Muscle layer of colon (tissue), 2 donors: ENCODE results near the gene MYO1E.

ENCODE experiments used
- H3K27ac ChIP-seq: one replicate; pipeline ENCODE4 v1.7.0; 2013; ENCODE audit warnings: low read depth, mild to moderate bottlenecking, low read length, moderate library complexity
- H3K27me3 ChIP-seq, 2 donors: one replicate each; pipeline ENCODE4 v1.7.0; 2013; ENCODE audit warnings: low read length in 2 of 2, mild to moderate bottlenecking in 2 of 2; ENCODE audit not compliant: insufficient read depth in 2 of 2, control insufficient read depth in 1 of 2
- H3K36me3 ChIP-seq: one replicate; pipeline ENCODE4 v1.7.0; 2013; ENCODE audit warnings: mild to moderate bottlenecking, low read length; ENCODE audit not compliant: insufficient read depth
- H3K4me1 ChIP-seq: one replicate; pipeline ENCODE4 v1.7.0; 2013; ENCODE audit warnings: mild to moderate bottlenecking, low read length; ENCODE audit not compliant: insufficient read depth
- H3K4me3 ChIP-seq, 2 donors: one replicate each; pipeline ENCODE4 v1.7.0; 2013; ENCODE audit warnings: low read length in 2 of 2, low read depth in 1 of 2, mild to moderate bottlenecking in 1 of 2, moderate library complexity in 1 of 2
- H3K9ac ChIP-seq: one replicate; pipeline ENCODE4 v1.7.0; 2013; ENCODE audit warnings: low read length
- H3K9me3 ChIP-seq: one replicate; pipeline ENCODE4 v1.7.0; 2013; ENCODE audit warnings: mild to moderate bottlenecking, low read length
- donor health status: abdominal sarcoma.
- donor health status: Adenocarcinoma of cecum.

Gene MYO1E

DNA sequence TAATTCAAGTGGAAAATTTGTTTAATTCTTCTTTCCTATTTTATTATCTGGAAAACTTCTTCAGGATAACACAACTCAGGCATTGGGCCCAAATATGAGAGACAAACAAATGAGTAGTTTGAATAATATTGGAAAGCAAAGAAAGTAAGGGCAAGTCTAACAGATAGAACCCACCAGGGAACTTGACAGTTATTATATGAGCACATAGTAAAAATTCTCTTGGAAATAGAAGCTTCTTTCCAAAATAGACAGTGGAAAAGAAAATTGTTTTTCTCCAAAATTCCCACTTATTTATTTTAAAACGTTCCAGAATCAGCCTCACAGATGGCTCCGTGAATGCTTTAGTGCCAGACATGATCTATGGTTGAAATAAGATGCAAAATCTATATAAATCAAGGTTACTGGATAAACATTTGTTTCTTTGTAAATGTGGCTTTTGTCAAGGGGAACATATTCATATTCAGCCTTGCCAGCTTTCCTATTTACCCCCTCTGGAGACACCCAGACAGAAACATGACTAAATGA lies 142.1 kb downstream of the MYO1E start:
- no peaks in the 10 kb centered on the region for H3K36me3 ChIP-seq
- no peak overlapping the region for H3K27ac ChIP-seq
- H3K9me3 ChIP-seq = no peaks in the 10 kb centered on the region
- H3K4me1 ChIP-seq = no peaks in the 10 kb centered on the region
- H3K4me3 ChIP-seq = no peak overlapping the region
- H3K27me3 ChIP-seq = no peaks in the 10 kb centered on the region
- no peak overlapping the region for H3K9ac ChIP-seq

DNA sequence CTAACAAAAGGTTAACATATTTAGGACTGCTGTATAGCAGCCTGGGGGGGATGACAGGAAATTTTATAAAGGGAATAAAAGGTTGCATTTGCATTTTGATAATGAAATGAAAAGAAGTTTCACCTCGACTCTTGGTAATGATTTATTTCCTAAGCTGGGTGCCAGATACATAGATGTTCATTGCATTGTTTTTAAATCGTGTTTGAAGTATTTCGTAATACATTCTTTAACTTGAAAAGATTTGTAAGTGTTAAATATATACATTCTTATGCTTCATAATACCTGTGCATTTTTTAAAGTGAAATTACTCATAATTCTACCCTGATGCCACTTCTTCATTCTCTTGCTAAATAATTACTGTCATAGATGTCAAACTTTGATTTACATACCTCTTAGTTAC lies 143.2 kb downstream of the MYO1E start:
- Histone ChIP-seq H3K36me3 (peaks cover 1% of the 10 kb centered on the region), H3K4me3 (no peak overlapping the region), H3K9ac (no peak overlapping the region), H3K27me3 (no peaks in the 10 kb centered on the region), H3K9me3 (no peaks in the 10 kb centered on the region), H3K4me1 (no peaks in the 10 kb centered on the region), H3K27ac (no peak overlapping the region)

DNA sequence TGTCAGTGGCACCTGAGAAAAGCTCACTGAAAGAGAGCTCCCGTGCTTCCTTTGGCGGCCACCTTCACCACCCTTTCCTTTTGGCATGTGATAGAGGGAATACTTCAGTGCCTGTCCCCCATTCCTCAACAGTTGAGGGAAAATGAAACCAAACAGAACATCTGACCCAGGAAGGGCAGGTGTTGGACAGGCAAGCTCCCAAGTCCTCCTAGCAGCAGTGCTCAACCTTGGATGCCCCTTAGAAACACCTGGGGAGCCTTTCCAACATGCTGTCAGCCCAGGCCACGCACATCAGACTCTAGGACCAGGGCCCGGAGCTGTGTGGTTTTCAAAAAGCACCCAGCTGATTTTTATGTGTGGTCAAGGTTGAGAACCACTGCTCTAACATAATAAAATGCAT lies 143.7 kb downstream of the MYO1E start:
- H3K36me3 ChIP-seq = peaks cover 6% of the 10 kb centered on the region
- no peak overlapping the region for H3K4me3 ChIP-seq
- H3K9ac ChIP-seq = no peak overlapping the region

DNA sequence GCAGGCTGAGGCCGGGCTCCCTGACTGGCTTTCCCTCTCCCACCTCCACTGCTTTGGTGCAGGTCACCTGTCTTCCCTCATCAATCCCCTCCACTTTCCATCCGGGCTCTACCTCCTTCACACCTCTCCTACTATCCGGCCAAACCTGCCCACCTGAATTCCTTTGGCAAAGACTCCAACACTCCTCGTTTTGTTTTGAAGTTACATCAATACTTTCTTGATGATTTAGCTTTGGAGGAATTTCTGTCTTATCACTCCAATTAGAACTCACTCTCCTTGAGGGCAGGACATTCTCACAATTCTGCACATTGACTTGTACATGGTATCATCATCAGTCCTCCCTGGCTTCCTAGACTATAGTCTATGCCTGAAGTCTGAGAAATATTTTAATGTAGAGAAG lies 145.7 kb downstream of the MYO1E start:
- H3K9me3 ChIP-seq = no peaks in the 10 kb centered on the region
- no peak overlapping the region for H3K27ac ChIP-seq
- H3K4me1 ChIP-seq = peaks cover 4% of the 10 kb centered on the region

More for the DNA sequence above, 143.7 kb downstream of the MYO1E start:
- Histone ChIP-seq H3K27me3 (no peaks in the 10 kb centered on the region), H3K27ac (no peak overlapping the region), H3K9me3 (no peaks in the 10 kb centered on the region), H3K4me1 (no peaks in the 10 kb centered on the region)

DNA sequence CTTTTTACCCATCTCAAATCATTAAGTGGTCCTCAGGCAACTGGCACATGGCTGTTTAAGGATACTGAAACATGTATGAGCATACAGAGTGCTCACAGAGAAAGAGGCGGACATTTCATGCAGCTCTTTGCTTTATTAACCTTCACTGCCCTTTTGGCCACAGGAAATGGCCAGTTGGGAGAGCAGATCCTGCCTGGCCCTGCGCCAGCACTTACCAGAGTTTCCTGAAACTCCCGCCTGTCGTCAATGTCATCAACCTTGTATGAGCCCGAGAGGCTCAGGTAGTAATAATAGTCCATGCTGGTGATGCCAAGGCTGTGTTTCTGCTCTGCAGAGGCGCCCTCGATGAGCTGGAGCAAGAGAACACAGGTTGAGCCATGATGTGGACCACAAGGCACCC lies 148.2 kb downstream of the MYO1E start:
- H3K27ac ChIP-seq = no peak overlapping the region
- H3K9me3 ChIP-seq = no peaks in the 10 kb centered on the region
- peaks cover 4% of the 10 kb centered on the region for H3K4me1 ChIP-seq
- peaks cover 17% of the 10 kb centered on the region for H3K36me3 ChIP-seq
- H3K4me3 ChIP-seq = no peak overlapping the region
- H3K27me3 ChIP-seq = no peaks in the 10 kb centered on the region
- H3K9ac ChIP-seq = no peak overlapping the region

More for the DNA sequence above, 145.7 kb downstream of the MYO1E start:
- H3K27me3 ChIP-seq = no peaks in the 10 kb centered on the region
- no peak overlapping the region for H3K9ac ChIP-seq
- H3K36me3 ChIP-seq = peaks cover 17% of the 10 kb centered on the region
- H3K4me3 ChIP-seq = no peak overlapping the region

DNA sequence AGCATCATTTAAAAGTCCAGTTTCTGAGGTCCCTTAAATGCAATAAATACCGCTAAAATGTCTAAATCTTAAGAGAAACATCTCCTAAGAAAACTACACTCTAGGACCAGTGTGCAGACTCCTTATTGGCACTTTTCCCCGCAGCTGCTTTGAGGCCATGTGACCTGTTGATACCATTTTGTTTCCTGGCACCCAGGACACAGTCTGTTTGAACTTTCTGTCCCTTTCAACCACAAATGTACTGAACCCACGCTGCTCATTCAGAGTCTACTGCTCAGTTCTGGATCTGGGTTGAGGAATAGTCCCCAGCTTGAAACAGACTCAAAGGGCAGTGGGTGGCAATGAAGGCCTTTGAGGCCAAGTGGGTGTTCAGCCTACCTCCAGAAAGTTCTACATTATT lies 148.9 kb downstream of the MYO1E start:
- Histone ChIP-seq H3K36me3 (peaks cover 17% of the 10 kb centered on the region), H3K4me1 (peaks cover 4% of the 10 kb centered on the region), H3K9ac (no peak overlapping the region), H3K27ac (no peak overlapping the region), H3K9me3 (no peaks in the 10 kb centered on the region), H3K4me3 (no peak overlapping the region), H3K27me3 (no peaks in the 10 kb centered on the region)

DNA sequence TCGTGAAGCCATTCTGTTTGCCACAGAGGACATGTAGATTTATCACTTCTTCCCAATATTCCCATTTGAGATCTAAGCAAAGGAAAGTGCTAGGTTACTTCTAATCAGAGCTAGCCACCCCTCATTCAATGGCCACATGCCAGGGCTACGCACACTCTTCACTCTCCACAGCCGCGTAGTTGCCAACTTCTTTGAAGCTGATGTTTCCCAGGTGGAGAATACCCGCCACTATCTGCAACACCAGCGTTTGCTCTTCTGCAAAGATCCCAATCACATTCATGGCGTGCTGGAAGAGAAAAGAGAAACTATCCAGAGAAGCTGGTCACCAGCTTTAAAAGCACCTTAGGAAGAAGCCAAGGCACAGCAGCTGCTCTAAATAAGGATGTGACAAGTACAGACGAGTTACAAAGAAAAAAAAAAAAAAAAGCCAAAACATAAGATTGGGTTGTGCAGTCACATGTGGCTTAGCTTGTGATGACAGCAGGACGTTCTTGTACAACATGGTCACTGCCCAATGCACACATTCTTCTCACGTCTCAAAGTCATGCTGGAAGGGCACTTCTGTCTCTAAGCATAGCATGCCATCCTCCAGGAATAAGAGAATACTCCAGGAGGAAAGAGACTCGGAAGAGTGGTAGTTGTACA lies 149.6 kb downstream of the MYO1E start:
- no peak overlapping the region for H3K4me3 ChIP-seq
- no peaks in the 10 kb centered on the region for H3K27me3 ChIP-seq
- no peak overlapping the region for H3K9ac ChIP-seq
- H3K9me3 ChIP-seq = no peaks in the 10 kb centered on the region
- no peak overlapping the region for H3K27ac ChIP-seq
- H3K4me1 ChIP-seq = peaks cover 4% of the 10 kb centered on the region
- H3K36me3 ChIP-seq = peaks cover 21% of the 10 kb centered on the region

DNA sequence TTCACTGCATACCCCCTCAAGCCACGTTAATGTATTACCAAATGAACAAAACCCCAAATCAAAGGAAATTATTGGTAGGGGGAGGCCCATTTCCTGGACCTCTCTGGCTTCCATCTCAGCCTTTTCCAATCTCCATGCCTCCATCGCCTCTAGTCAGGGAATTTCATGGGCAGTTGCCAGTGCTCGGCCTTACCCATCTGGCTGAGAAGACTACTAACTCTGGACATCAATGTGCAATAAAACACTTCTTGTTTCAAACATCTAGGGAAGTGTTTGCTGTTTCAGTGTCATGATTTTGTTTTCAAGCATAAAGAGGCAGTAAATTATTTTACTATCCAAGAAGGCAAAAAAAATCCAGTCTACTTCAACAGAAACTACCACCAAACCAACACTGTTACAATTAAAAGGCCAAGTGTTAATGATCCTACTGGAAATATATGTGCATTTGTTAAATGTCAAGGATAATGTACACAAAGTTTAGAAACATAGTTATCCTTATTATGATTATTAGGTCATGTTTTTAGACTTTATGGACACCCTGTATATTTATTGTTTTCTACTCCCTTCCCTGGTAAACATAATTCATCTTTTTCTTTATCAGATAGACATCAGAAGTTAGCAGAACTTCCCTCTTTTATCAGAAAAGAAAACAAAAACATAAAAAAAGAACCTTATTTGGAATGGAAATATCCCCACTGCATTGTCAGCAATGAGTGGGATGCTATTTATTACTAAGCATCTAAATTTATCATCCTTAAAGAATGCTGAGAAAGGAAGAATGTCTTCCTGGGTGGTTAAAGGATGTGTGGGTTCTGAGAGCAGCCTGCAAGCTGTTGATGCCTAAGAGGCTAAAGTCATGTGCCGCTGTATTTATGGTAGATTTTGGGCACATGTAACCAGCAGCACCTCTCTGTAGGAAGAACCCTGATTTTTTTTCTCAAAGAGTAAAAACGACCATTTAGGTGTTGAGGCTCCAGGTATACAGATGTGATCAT lies 150.9 kb downstream of the MYO1E start:
- Histone ChIP-seq H3K27ac (no peak overlapping the region), H3K4me3 (no peak overlapping the region), H3K27me3 (no peaks in the 10 kb centered on the region), H3K36me3 (peaks cover 25% of the 10 kb centered on the region), H3K9me3 (no peaks in the 10 kb centered on the region), H3K4me1 (peaks cover 4% of the 10 kb centered on the region), H3K9ac (no peak overlapping the region)

DNA sequence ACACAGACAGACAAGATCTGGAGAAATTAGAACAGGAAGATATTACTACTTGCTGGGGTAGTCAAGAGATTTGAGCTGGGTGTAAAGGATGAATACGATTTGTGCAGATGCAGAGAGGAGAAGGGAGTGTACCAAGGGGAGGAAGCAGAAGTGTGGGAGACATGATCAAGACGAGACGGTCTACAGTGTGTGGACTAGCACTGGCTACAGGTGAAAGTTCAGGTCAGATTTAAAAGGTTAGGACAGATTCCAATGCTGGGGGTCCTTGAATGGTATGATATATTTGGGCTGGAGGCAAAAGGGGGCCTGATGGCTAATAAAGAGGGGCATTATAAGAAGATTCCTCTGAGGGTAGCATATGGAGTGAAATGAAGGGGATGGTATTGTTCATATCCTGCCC lies 154.0 kb downstream of the MYO1E start:
- peaks cover 4% of the 10 kb centered on the region for H3K4me1 ChIP-seq
- no peak overlapping the region for H3K27ac ChIP-seq
- peaks cover 34% of the 10 kb centered on the region for H3K36me3 ChIP-seq

DNA sequence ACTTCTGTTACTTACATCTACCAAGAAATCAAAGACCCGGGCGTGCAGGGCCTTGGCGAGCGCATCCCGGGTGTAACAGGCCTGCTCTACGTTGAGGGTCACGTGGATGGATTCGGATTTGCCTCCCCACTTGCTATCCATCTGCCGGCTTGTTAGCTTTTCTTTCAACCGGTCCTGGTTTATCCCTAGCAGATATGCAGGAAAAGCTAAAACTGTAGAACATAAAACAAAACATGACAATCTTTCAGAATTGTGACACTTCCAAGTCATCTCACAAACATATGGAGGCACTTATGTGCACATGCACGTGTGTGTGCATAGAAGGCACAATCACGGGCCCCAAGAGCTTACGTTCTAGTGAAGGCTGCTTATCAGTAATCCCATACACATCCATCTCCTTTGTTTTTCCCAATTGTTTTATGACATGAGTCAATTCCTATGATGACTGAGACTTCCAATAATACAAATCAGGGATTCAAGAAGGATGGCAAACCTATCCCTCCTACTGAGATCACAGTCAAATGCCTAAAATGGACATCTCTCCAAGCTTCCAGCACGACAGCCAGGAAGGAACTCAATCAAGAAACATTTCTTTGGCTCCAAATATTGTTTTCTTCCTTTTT lies 154.7 kb downstream of the MYO1E start:
- H3K36me3 ChIP-seq = peaks cover 31% of the 10 kb centered on the region
- no peaks in the 10 kb centered on the region for H3K27me3 ChIP-seq
- no peak overlapping the region for H3K9ac ChIP-seq
- no peaks in the 10 kb centered on the region for H3K9me3 ChIP-seq
- peaks cover 4% of the 10 kb centered on the region for H3K4me1 ChIP-seq
- no peak overlapping the region for H3K4me3 ChIP-seq
- no peak overlapping the region for H3K27ac ChIP-seq

More for the DNA sequence above, 154.0 kb downstream of the MYO1E start:
- H3K9me3 ChIP-seq = no peaks in the 10 kb centered on the region
- H3K9ac ChIP-seq = no peak overlapping the region
- no peaks in the 10 kb centered on the region for H3K27me3 ChIP-seq
- no peak overlapping the region for H3K4me3 ChIP-seq

DNA sequence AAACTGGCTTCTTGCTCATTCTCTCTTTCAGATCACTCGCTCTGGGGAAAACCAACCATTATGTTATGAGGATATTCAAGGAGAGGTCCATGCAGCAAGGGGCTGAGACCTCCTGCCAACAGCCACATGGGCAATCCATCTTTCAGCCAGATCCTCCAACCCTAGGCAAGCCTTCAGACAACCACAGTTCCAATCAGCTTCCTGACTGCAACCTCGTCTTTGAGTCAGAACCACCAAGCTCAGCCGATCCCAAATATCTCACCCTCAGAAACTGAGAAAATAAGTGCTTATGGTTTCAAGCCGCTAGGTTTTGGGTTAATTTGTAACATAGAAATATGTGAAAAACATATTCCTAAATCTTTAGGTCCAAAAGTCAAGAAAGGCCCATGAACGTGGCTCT lies 155.8 kb downstream of the MYO1E start:
- Histone ChIP-seq H3K27me3 (no peaks in the 10 kb centered on the region), H3K4me3 (no peak overlapping the region), H3K9ac (no peak overlapping the region), H3K4me1 (no peaks in the 10 kb centered on the region), H3K27ac (no peak overlapping the region), H3K36me3 (peaks cover 27% of the 10 kb centered on the region), H3K9me3 (no peaks in the 10 kb centered on the region)
